ENCODE results near the gene WNT6. TPM values are rescaled to one million over a fixed set of nuclear protein-coding genes. Genes with fewer than 3 reads are reported as not detected.

Gene WNT6
- total RNA-seq, 4 donors from 2014 or later = 0.19 to 2.7 (median 0.62) TPM

- no peak for ATAC-seq (ENCODE audit: low FRiP score)
- no peak for DNase-seq (ENCODE audit: low spot score)
- TF ChIP-seq, protein P1, sequence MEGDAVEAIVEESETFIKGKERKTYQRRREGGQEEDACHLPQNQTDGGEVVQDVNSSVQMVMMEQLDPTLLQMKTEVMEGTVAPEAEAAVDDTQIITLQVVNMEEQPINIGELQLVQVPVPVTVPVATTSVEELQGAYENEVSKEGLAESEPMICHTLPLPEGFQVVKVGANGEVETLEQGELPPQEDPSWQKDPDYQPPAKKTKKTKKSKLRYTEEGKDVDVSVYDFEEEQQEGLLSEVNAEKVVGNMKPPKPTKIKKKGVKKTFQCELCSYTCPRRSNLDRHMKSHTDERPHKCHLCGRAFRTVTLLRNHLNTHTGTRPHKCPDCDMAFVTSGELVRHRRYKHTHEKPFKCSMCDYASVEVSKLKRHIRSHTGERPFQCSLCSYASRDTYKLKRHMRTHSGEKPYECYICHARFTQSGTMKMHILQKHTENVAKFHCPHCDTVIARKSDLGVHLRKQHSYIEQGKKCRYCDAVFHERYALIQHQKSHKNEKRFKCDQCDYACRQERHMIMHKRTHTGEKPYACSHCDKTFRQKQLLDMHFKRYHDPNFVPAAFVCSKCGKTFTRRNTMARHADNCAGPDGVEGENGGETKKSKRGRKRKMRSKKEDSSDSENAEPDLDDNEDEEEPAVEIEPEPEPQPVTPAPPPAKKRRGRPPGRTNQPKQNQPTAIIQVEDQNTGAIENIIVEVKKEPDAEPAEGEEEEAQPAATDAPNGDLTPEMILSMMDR (IDR thresholded peaks at IDR 0.05) = no peak
Measured at GRCh38 chr2:218870984-218871344, 11.4 kb downstream of the WNT6 start.

DNA sequence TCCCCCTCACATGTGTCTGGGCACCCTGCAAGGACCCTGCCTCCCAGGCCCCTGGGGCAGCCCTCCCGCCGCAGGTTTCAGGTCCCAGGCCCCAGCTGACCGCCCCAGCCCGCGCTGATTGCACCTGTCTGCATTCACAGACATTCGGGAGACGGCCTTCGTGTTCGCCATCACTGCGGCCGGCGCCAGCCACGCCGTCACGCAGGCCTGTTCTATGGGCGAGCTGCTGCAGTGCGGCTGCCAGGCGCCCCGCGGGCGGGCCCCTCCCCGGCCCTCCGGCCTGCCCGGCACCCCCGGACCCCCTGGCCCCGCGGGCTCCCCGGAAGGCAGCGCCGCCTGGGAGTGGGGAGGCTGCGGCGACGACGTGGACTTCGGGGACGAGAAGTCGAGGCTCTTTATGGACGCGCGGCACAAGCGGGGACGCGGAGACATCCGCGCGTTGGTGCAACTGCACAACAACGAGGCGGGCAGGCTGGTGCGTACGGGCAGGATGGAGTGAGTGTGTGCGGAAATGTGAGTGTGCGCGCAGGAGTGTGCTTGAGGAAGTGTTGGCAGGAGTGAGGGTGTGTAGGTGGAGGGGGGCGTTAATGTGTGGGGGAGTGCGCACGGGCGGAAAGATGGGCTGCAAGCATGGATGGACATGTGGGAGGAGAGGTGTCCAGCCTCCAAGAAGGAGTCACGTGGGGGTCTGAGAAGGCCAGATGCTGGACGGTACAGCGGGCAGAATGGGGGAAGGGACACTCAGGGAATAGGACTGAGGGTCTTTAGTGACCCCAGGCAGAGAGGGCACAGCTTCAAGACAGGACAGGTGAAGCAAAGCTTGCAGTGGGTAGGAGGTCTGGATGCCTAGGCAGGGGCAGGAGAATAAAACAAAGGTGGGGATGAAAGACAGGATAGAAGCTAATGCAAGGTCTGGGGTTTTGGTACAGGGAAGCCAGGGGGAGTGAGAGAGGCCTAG, 12.0 kb downstream of the WNT6 start:
- ATAC-seq (ENCODE audit: low FRiP score) (no peak), DNase-seq (ENCODE audit: low spot score) (no peak)
- TF ChIP-seq, protein P1 (IDR thresholded peaks at IDR 0.05) = no peak

GRCh38 chr2:218872645-218873358, 13.2 kb downstream of the WNT6 start:
- TF ChIP-seq, protein P1 (IDR thresholded peaks at IDR 0.05) = no peak
- no peak for ATAC-seq (ENCODE audit: low FRiP score)
- DNase-seq (ENCODE audit: low spot score) = no peak

- no peak for DNase-seq (ENCODE audit: low spot score)
- ATAC-seq (ENCODE audit: low FRiP score) = no peak
- TF ChIP-seq, protein P1 (IDR thresholded peaks at IDR 0.05) = no peak
Measured at GRCh38 chr2:218873359-218874194, 14.0 kb downstream of the WNT6 start.

DNA sequence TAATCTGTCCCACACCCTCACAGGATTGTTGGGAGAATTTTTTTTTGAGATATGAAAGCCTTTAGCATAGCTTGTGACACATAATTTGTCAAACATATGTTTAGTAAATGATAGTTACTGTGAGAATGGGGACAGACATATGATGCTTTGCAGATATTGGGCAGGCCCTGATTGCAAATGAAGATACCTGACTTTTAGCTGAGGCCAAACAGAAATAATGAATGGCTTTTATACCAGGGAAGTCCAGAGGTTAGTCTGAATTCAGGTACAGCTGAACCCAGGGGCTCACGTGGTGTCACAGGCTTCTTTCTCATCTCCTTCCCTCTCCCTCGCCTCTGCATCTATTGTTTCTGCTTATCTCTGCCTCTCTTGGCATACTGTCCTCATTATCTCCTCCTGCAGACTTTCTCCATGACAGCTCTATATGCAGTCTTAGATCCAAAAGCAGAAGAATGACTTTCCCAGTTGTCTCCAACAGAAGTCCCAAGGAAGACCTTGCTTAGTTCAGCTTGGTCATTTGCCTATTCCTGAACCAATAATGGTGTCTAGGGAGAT, 16.2 kb downstream of the WNT6 start:
- ATAC-seq (ENCODE audit: low FRiP score) (no peak), DNase-seq (ENCODE audit: low spot score) (no peak)
- TF ChIP-seq, protein P1 (IDR thresholded peaks at IDR 0.05) = no peak

- ATAC-seq (ENCODE audit: low FRiP score) = no peak
- DNase-seq (ENCODE audit: low spot score) = peak; percentile 70
- TF ChIP-seq, protein P1 (IDR thresholded peaks at IDR 0.05) = peak in 2 of 3 donors; percentile 85 to 89
Measured at GRCh38 chr2:218876562-218877219, 17.1 kb downstream of the WNT6 start.
